ENCODE results near the gene CKMT1B. TPM values are rescaled to one million over a fixed set of nuclear protein-coding genes. Genes with fewer than 3 reads are reported as not detected.
"Not testable (repeated sequence)": the region's sequence is repeated elsewhere in the genome, so short reads cannot be mapped to it uniquely, and the experiment has no call there.

CKMT1B gene
- total RNA-seq, 1 experiment from 2014 or later, result not detected

DNA sequence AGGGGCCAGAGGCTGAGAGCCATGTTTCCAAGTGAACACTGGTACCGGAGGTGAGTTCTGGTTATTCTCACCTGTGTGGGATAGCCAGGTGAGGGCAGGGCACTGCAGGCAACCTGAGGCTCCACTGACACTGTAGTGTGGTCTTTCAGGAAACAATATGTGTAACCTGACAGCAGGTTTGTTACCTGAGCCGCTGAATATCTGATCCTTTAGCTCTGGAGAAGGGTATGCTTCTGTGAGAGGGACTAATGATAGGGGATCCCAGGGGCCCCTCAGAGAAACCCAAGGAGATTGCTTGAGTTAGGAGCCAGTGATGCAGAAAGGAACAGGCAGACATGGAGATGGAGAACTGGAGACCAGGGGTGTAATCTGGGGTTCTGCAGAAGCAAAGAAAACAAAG lies 24.9 kb downstream of the CKMT1B start, which contains the start of gene STRC:
TSS of gene STRC (minus strand) at position 101 of the 400 bp plus-strand sequence. CDS start at position 23, 78 bp downstream.
- H3K9ac ChIP-seq (ENCODE audit: low read length); H2AFZ ChIP-seq (ENCODE audit: low read length); H3K4me1 ChIP-seq (ENCODE audit: low read length); H3K9me2 ChIP-seq (replicated peaks; ENCODE audit: insufficient read depth, low read length); H3K79me2 ChIP-seq (ENCODE audit: low read length); H3K9me3 ChIP-seq (ENCODE audit: low read length); H3K4me3 ChIP-seq (ENCODE audit: low read length); H3K27ac ChIP-seq (ENCODE audit: low read length); H3K4me2 ChIP-seq (ENCODE audit: low read depth, low read length, poor library complexity, severe bottlenecking); H3K36me3 ChIP-seq (ENCODE audit: insufficient read depth, low read length); H3K27me3 ChIP-seq (ENCODE audit: low read length); H4K20me1 ChIP-seq (ENCODE audit: insufficient read depth, low read depth, low read length); DNase-seq: not testable (repeated sequence)

DNA sequence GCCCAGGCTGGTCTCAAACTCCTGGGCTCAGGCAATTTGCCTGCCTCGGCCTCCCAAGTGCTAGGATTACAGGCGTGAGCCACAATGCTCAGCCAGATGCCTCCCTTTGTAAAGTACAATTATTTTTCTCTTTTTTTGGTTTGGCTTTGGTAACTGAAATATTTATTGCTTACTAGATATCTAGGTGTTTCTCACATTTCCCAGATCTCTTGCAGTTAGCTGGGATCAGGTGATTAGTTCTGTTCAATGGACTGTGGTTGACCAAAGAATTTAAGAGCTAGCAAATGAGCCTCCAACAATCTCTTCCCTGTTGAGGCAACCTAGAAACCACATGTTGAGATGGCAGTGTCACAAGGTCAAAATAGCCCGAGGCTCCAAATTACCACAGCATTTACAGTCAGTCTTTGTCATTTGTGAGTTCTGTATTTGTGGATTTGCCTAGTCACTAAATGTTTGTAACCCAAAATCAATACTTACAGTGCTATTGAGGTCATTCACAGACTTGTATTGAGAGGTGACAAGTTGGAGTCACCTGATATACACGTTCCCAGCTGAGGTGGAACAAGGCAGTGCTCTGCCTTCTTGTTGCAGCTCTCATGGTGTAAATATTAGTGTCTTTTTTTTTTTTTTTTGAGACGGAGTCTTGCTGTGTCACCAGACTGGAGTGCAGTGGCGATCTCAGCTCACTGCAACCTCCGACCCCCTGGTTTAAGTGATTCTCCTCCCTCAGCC lies 28.4 kb downstream of the CKMT1B start:
- H3K9me2 ChIP-seq (replicated peaks; ENCODE audit: insufficient read depth, low read length); H3K4me3 ChIP-seq (ENCODE audit: low read length); H2AFZ ChIP-seq (ENCODE audit: low read length); H4K20me1 ChIP-seq (ENCODE audit: insufficient read depth, low read depth, low read length); H3K9me3 ChIP-seq (ENCODE audit: low read length); H3K9ac ChIP-seq (ENCODE audit: low read length); H3K36me3 ChIP-seq (ENCODE audit: insufficient read depth, low read length); H3K27me3 ChIP-seq (ENCODE audit: low read length); H3K79me2 ChIP-seq (ENCODE audit: low read length); DNase-seq; H3K27ac ChIP-seq (ENCODE audit: low read length); H3K4me2 ChIP-seq (ENCODE audit: low read depth, low read length, poor library complexity, severe bottlenecking); H3K4me1 ChIP-seq (ENCODE audit: low read length): not testable (repeated sequence)

DNA sequence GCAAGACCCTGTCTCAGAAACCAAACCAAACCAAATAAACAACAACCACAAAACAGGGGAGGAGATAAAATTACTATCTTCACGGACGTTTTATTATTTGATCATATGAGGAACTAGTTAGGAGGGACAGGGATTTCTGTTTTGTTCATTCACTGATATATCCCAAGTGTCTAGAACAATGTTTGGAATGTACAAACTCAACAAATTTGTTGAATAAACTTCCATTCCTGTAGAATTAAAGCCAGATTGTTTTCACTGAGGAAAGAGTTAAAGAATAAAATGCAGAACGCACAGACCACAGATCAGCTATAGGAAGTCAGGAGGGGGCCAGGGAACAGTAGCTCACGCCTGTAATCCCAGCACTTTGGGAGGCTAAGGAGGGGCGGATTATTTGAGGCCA lies 31.3 kb downstream of the CKMT1B start:
- Histone ChIP-seq H3K4me3 (ENCODE audit: low read length) (no peak overlapping the region), H4K20me1 (ENCODE audit: insufficient read depth, low read depth, low read length) (no peaks in the 10 kb centered on the region), H3K79me2 (ENCODE audit: low read length) (no peaks in the 10 kb centered on the region), H3K36me3 (ENCODE audit: insufficient read depth, low read length) (no peaks in the 10 kb centered on the region), H3K27ac (ENCODE audit: low read length) (no peak overlapping the region), H2AFZ (ENCODE audit: low read length) (no peak overlapping the region), H3K27me3 (ENCODE audit: low read length) (no peaks in the 10 kb centered on the region), H3K9me3 (ENCODE audit: low read length) (no peaks in the 10 kb centered on the region), H3K4me1 (ENCODE audit: low read length) (no peaks in the 10 kb centered on the region), H3K9ac (ENCODE audit: low read length) (no peak overlapping the region), H3K9me2 (replicated peaks; ENCODE audit: insufficient read depth, low read length) (no peaks in the 10 kb centered on the region), H3K4me2 (ENCODE audit: low read depth, low read length, poor library complexity, severe bottlenecking) (no peak overlapping the region)
- peak; percentile 17 for DNase-seq

DNA sequence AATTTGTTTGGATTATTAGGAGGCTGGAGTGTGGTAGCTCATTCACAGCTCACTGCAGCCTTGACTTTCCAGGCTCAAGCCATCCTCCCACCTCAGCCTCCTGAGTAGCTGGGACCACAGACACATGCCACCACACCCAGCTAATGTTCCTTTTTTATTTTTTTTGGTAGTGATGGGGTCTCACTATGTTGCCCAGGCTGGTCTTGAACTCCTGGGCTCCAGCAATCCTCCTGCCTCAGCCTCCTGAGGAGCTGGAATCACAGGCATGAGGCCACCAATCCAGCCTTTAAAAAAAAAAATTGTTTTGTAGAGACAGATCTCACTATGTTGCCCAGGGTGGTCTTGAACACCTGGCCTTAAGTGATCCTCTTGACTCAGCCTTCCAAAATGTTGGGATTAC lies 33.1 kb downstream of the CKMT1B start:
- not testable (repeated sequence) for H3K9me3 ChIP-seq (ENCODE audit: low read length); H3K4me1 ChIP-seq (ENCODE audit: low read length); H3K4me2 ChIP-seq (ENCODE audit: low read depth, low read length, poor library complexity, severe bottlenecking); H3K27ac ChIP-seq (ENCODE audit: low read length); H3K27me3 ChIP-seq (ENCODE audit: low read length); H3K9ac ChIP-seq (ENCODE audit: low read length); H3K4me3 ChIP-seq (ENCODE audit: low read length); H4K20me1 ChIP-seq (ENCODE audit: insufficient read depth, low read depth, low read length); H3K9me2 ChIP-seq (replicated peaks; ENCODE audit: insufficient read depth, low read length); H3K36me3 ChIP-seq (ENCODE audit: insufficient read depth, low read length); H3K79me2 ChIP-seq (ENCODE audit: low read length); H2AFZ ChIP-seq (ENCODE audit: low read length)
- DNase-seq, result peak; percentile 31

DNA sequence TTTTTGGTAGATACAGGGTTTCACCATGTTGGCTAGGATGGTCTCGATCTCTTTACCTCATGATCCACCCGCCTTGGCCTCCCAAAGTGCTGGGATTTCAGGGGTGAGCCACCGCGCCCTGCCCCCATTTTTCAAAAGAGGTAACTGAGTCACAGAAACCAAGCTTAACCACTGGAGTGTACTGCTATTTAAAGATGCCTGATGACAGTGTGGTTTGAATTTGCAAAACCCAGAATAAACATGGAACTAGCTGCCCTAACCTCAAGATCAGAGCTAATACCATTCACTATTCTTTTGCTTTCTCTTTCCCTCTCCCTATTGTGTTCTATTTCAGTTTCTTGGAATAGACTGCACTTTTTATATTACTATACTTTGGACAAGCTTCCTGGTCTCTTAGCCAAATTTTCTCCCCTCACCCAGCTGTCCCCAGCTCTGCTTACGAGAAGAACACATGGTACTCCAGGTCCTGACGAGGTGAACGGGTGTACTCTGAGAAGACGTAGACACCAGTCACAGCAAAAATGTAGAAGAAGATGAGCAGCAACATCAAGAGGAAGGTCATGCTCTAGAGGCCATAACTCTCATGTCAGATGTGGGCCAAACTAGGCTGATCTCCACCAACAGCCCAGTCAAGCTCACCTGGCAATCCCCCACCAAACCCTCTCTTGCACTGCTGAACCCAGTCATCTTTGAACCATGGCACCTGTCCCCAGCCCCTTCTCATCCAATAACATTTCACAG lies 44.8 kb downstream of the CKMT1B start:
- not testable (repeated sequence) for H3K9ac ChIP-seq (ENCODE audit: low read length); H3K4me1 ChIP-seq (ENCODE audit: low read length); H3K9me2 ChIP-seq (replicated peaks; ENCODE audit: insufficient read depth, low read length); H3K79me2 ChIP-seq (ENCODE audit: low read length); H3K36me3 ChIP-seq (ENCODE audit: insufficient read depth, low read length); H3K9me3 ChIP-seq (ENCODE audit: low read length); H3K27ac ChIP-seq (ENCODE audit: low read length); H3K4me2 ChIP-seq (ENCODE audit: low read depth, low read length, poor library complexity, severe bottlenecking); H2AFZ ChIP-seq (ENCODE audit: low read length); H3K4me3 ChIP-seq (ENCODE audit: low read length); H3K27me3 ChIP-seq (ENCODE audit: low read length); H4K20me1 ChIP-seq (ENCODE audit: insufficient read depth, low read depth, low read length)
- DNase-seq, result peak; percentile 38

Small RNA genes within 50 kb of the gene (small RNA-seq; reads per million reads assigned to genes)
- gene PDIA3P2 (not detected), gene RNU6-554P (not detected), gene RNU6-610P (not detected)

Other genes with a start within 250 kb of the CKMT1B start
- 43.3 and 98.2 TPM in 2 replicates for gene ZSCAN29, start 223.0 kb upstream of the CKMT1B start, total RNA-seq (2014; rRNA removed; shearing (Covaris generic); ENCODE audit: low replicate concordance)
- gene TUBGCP4, start 222.9 kb upstream of the CKMT1B start, total RNA-seq (2014; rRNA removed; shearing (Covaris generic); ENCODE audit: low replicate concordance), result 16.4 and 35.0 TPM in 2 replicates
- 62.7 and 82.3 TPM in 2 replicates for gene TP53BP1, start 100.9 kb upstream of the CKMT1B start, total RNA-seq (2014; rRNA removed; shearing (Covaris generic); ENCODE audit: low replicate concordance)
- gene MAP1A, start 76.4 kb upstream of the CKMT1B start, total RNA-seq (2014; rRNA removed; shearing (Covaris generic); ENCODE audit: low replicate concordance), result 1.4 and 1.8 TPM in 2 replicates
- 31.5 and 33.6 TPM in 2 replicates for gene PPIP5K1, start 3.8 kb upstream of the CKMT1B start, total RNA-seq (2014; rRNA removed; shearing (Covaris generic); ENCODE audit: low replicate concordance)
- 0.36 and 1.2 TPM in 2 replicates for gene STRC, start 24.8 kb downstream of the CKMT1B start, total RNA-seq (2014; rRNA removed; shearing (Covaris generic); ENCODE audit: low replicate concordance)
- gene CATSPER2, start 54.8 kb downstream of the CKMT1B start, total RNA-seq (2014; rRNA removed; shearing (Covaris generic); ENCODE audit: low replicate concordance), result 5.1 and 6.0 TPM in 2 replicates
- gene CKMT1A, start 99.8 kb downstream of the CKMT1B start, total RNA-seq (2014; rRNA removed; shearing (Covaris generic); ENCODE audit: low replicate concordance), result not detected in 2 replicates
- gene PDIA3, start 152.4 kb downstream of the CKMT1B start, total RNA-seq (2014; rRNA removed; shearing (Covaris generic); ENCODE audit: low replicate concordance), result 160 and 198 TPM in 2 replicates
- gene ELL3, start 182.9 kb downstream of the CKMT1B start, total RNA-seq (2014; rRNA removed; shearing (Covaris generic); ENCODE audit: low replicate concordance), result 522 and 565 TPM in 2 replicates
- gene SERF2, start 198.3 kb downstream of the CKMT1B start, total RNA-seq (2014; rRNA removed; shearing (Covaris generic); ENCODE audit: low replicate concordance), result 882 and 1,084 TPM in 2 replicates
- gene SERINC4, start 206.2 kb downstream of the CKMT1B start, total RNA-seq (2014; rRNA removed; shearing (Covaris generic); ENCODE audit: low replicate concordance), result not detected in 2 replicates
- gene HYPK, start 206.6 kb downstream of the CKMT1B start, total RNA-seq (2014; rRNA removed; shearing (Covaris generic); ENCODE audit: low replicate concordance), result 31.1 and 32.5 TPM in 2 replicates
- gene MFAP1, start 230.7 kb downstream of the CKMT1B start, total RNA-seq (2014; rRNA removed; shearing (Covaris generic); ENCODE audit: low replicate concordance), result 19.7 and 23.0 TPM in 2 replicates
- 39.9 and 43.8 TPM in 2 replicates for gene WDR76, start 233.0 kb downstream of the CKMT1B start, total RNA-seq (2014; rRNA removed; shearing (Covaris generic); ENCODE audit: low replicate concordance)

Data from Karpas-422 (cell line).